HG02852 (cell line): ENCODE data around the gene ADARB2.
"Not testable (repeated sequence)": the region's sequence is repeated elsewhere in the genome, so short reads cannot be mapped to it uniquely, and the experiment has no call there.

ENCODE experiments used
- ATAC-seq: cut with Tn5 transposase; IDR thresholded peaks from one replicate; pipeline ENCODE4 v1.9.1; 2021; ENCODE audit warnings: mild to moderate bottlenecking, moderate library complexity; ENCODE audit not compliant: unreplicated experiment

Gene ADARB2

GRCh38 chr10:1335642-1336041, 401.7 kb downstream of the ADARB2 start:
- ATAC-seq = no peak

- no peak for ATAC-seq
These were observed 403.3 kb downstream of the ADARB2 start for GRCh38 chr10:1333981-1334380.

- no peak for ATAC-seq
These were observed 405.8 kb downstream of the ADARB2 start for GRCh38 chr10:1331560-1331959.

GRCh38 chr10:1329622-1330021, 407.7 kb downstream of the ADARB2 start:
- ATAC-seq = no peak

GRCh38 chr10:1328981-1329614, 408.2 kb downstream of the ADARB2 start:
- no peak for ATAC-seq

GRCh38 chr10:1328161-1328823, 409.0 kb downstream of the ADARB2 start:
- ATAC-seq = no peak

- no peak for ATAC-seq
These were observed 409.6 kb downstream of the ADARB2 start for GRCh38 chr10:1327759-1328158.

- not testable (repeated sequence) for ATAC-seq
These were observed 410.8 kb downstream of the ADARB2 start for GRCh38 chr10:1326514-1326913.

GRCh38 chr10:1324903-1325302, 412.4 kb downstream of the ADARB2 start:
- ATAC-seq = no peak

- ATAC-seq = peak; percentile 73
These were observed 413.4 kb downstream of the ADARB2 start for GRCh38 chr10:1323951-1324350.

GRCh38 chr10:1320739-1321320, 416.5 kb downstream of the ADARB2 start:
- no peak for ATAC-seq

- no peak for ATAC-seq
These were observed 420.5 kb downstream of the ADARB2 start for GRCh38 chr10:1316809-1317143.

- no peak for ATAC-seq
These were observed 421.1 kb downstream of the ADARB2 start for GRCh38 chr10:1316121-1316808.

GRCh38 chr10:1315178-1315577, 422.1 kb downstream of the ADARB2 start:
- ATAC-seq = no peak

- ATAC-seq = no peak
These were observed 425.6 kb downstream of the ADARB2 start for GRCh38 chr10:1311726-1312125.

GRCh38 chr10:1310271-1310789, 427.0 kb downstream of the ADARB2 start:
- no peak for ATAC-seq

GRCh38 chr10:1309617-1310270, 427.6 kb downstream of the ADARB2 start:
- ATAC-seq = no peak

- ATAC-seq = no peak
These were observed 428.2 kb downstream of the ADARB2 start for GRCh38 chr10:1308962-1309616.

- no peak for ATAC-seq
These were observed 429.0 kb downstream of the ADARB2 start for GRCh38 chr10:1308173-1308961.

GRCh38 chr10:1301143-1301542, 436.2 kb downstream of the ADARB2 start:
- ATAC-seq = no peak
